Lung (tissue), 12 donors: ENCODE measurements around the gene TCOF1. TPM values are rescaled to one million over a fixed set of nuclear protein-coding genes. Genes with fewer than 3 reads are reported as not detected.

ENCODE experiments used
- ATAC-seq: fragments of 200-7000 bp; cut with Tn5 transposase; one replicate; pipeline ENCODE4 v1.9.1; 2020; ENCODE audit warnings: moderate number of reproducible peaks; ENCODE audit not compliant: insufficient read depth, low FRiP score
- DNase-seq, 3 donors: peaks; one replicate each; pipeline ENCODE4 v3.0.0-alpha.2; 2013 to 2017
- H3K27ac ChIP-seq, 2 donors: one replicate each; pipeline ENCODE4 v1.5.1; 2013; ENCODE audit warnings: mild to moderate bottlenecking in 2 of 2, moderate library complexity in 2 of 2, control low read depth in 1 of 2, inconsistent platforms in 1 of 2, low read depth in 1 of 2, low read length in 1 of 2
- H3K27me3 ChIP-seq, 3 donors: one replicate each; pipeline ENCODE4 v1.5.1; 2013; ENCODE audit warnings: low read length in 2 of 3; ENCODE audit not compliant: control insufficient read depth in 3 of 3, insufficient read depth in 3 of 3
- H3K36me3 ChIP-seq, 4 donors: one replicate each; pipeline ENCODE4 v1.5.1; 2013; ENCODE audit warnings: low read length in 4 of 4, mild to moderate bottlenecking in 1 of 4, moderate library complexity in 1 of 4; ENCODE audit not compliant: control insufficient read depth in 4 of 4, insufficient read depth in 4 of 4
- H3K4me1 ChIP-seq, 5 donors: one replicate each; pipeline ENCODE4 v1.5.1; 2013; ENCODE audit warnings: low read length in 5 of 5, mild to moderate bottlenecking in 2 of 5, moderate library complexity in 1 of 5; ENCODE audit not compliant: control insufficient read depth in 5 of 5, insufficient read depth in 5 of 5
- H3K4me3 ChIP-seq: one replicate; pipeline ENCODE4 v1.5.1; 2013; ENCODE audit warnings: mild to moderate bottlenecking, control low read depth, moderate library complexity
- H3K9ac ChIP-seq, 2 donors: one replicate each; pipeline ENCODE4 v1.5.1; 2013; ENCODE audit warnings: low read length in 2 of 2, control low read depth in 1 of 2; ENCODE audit not compliant: insufficient read depth in 1 of 2
- H3K9me3 ChIP-seq, 4 donors: one replicate each; pipeline ENCODE4 v1.5.1; 2013; ENCODE audit warnings: low read length in 3 of 4, mild to moderate bottlenecking in 1 of 4, moderate library complexity in 1 of 4; ENCODE audit not compliant: control insufficient read depth in 4 of 4, insufficient read depth in 3 of 4
- CTCF ChIP-seq: IDR thresholded peaks from 2 replicates; pipeline ENCODE4 v1.5.1; 2012; ENCODE audit warnings: mild to moderate bottlenecking; ENCODE audit errors: control extremely low read depth, extremely low read depth
- WGBS, 2 donors: extraction: QIAGEN DNeasy Blood & Tissue Kit; methylation state at CpG; one replicate each; pipeline ENCODE4 v1.1.7; 2013; 5-methylcytosine and 5-hydroxymethylcytosine counted together
- polyA plus RNA-seq, 2 donors: library from polyadenylated mRNA; stranded (reverse); fragments of 200-250 nt; gene quantifications; one replicate each; pipeline ENCODE4 v1.2.1, GENCODE V29; 2013
- total RNA-seq, 2 donors: library from RNA; depleted of rRNA in 1 of 2; stranded (reverse); fragments of >200 nt in 1 of 2; gene quantifications; one replicate each; pipeline ENCODE4 v1.2.1, GENCODE V29; 2014 to 2021
- donor health status: control.
- donor health status: control.
- donor health status: Bipolar disorder and iron deficiency.
- donor health status: healthy.
- donor health status: DM: yes; HTN: yes; CAD: no.

The TCOF1 gene
- total and polyA plus RNA-seq, 4 donors, result 13.3 to 25.3 (median 15.9) TPM

- H3K9me3 ChIP-seq, result no peaks in the 10 kb centered on the region
- H3K27ac ChIP-seq, result no peak overlapping the region
- DNase-seq, result no peak
- no peak for ATAC-seq
- WGBS, 2 donors, result 87 to 91% methylated on average over 6 of the region's 6 CpGs
- H3K4me1 ChIP-seq, result peaks cover 0 to 15% (median 5%) of the 10 kb centered on the region in 5 donors
- H3K9ac ChIP-seq, result no peak overlapping the region
- H3K27me3 ChIP-seq, result no peaks in the 10 kb centered on the region
- no peak overlapping the region for H3K4me3 ChIP-seq
- no peak for TF ChIP-seq CTCF
- H3K36me3 ChIP-seq, result no peaks in the 10 kb centered on the region
Measured at GRCh38 chr5:150349681-150350275, 7.7 kb upstream of the TCOF1 start.

GRCh38 chr5:150350524-150351344, 6.8 kb upstream of the TCOF1 start:
- Histone ChIP-seq H3K36me3 (no peaks in the 10 kb centered on the region), H3K9ac (no peak overlapping the region), H3K4me3 (no peak overlapping the region), H3K9me3 (no peaks in the 10 kb centered on the region), H3K27ac (peak overlapping the region in 1 of 2 donors; percentile 20), H3K4me1 (peaks cover 0 to 14% (median 5%) of the 10 kb centered on the region in 5 donors), H3K27me3 (no peaks in the 10 kb centered on the region)
- WGBS, 2 donors, result 16 to 33% methylated on average over 7 of the region's 7 CpGs
- ATAC-seq (peak; percentile 78), DNase-seq (peak; percentile 73 to 80 (median 78))
- peak; percentile 51 for TF ChIP-seq CTCF

- Histone ChIP-seq H3K36me3 (no peaks in the 10 kb centered on the region), H3K4me1 (peaks cover 0 to 15% (median 5%) of the 10 kb centered on the region in 5 donors), H3K9ac (no peak overlapping the region), H3K4me3 (no peak overlapping the region), H3K27me3 (no peaks in the 10 kb centered on the region), H3K9me3 (no peaks in the 10 kb centered on the region), H3K27ac (no peak overlapping the region)
- 63 to 76% methylated on average over 6 of the region's 6 CpGs for WGBS, 2 donors
- no peak for TF ChIP-seq CTCF
- DNase-seq (no peak), ATAC-seq (no peak)
Measured at GRCh38 chr5:150352244-150353031, 5.1 kb upstream of the TCOF1 start.
